ENCODE measurements around the gene COL27A1.

DNA sequence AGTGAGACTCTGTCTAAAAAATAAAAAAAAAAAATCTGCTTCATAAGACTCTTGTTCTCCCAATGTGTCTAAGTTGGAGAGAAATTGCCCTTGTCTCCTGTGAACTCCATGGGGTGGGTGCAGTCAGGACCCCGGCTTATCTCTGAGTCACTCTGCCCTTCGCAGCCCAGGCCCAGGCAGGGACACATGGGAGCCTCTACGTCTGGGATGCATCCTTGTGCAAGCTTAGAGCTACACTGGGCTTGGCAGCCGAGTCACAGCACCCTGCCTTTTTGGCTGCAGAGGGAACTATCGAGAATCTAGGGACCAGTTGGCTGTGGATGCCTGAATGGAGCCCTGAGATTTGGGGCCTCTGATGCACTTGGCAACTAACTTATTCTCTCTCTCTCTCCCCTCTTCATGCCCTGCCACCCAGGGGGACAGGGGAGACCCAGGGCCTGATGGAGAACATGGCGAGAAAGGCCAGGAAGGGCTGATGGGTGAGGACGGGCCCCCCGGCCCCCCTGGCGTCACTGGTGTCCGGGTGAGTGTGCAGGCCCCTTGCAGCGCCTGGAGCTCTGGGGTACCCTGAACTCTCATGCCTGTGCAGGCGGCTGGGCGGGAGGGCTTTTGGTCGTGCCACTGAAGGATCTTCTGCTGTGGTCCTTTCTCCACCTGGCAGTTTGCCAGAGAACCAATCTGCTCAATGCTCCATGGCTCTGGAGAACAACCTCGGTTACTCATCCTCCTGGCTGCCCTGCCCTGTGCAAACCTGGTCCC lies 120.1 kb downstream of the COL27A1 start:
- TF ChIP-seq POLR2AphosphoS5 (IDR thresholded peaks at IDR 0.05) = no peak
- TF ChIP-seq, protein P1, sequence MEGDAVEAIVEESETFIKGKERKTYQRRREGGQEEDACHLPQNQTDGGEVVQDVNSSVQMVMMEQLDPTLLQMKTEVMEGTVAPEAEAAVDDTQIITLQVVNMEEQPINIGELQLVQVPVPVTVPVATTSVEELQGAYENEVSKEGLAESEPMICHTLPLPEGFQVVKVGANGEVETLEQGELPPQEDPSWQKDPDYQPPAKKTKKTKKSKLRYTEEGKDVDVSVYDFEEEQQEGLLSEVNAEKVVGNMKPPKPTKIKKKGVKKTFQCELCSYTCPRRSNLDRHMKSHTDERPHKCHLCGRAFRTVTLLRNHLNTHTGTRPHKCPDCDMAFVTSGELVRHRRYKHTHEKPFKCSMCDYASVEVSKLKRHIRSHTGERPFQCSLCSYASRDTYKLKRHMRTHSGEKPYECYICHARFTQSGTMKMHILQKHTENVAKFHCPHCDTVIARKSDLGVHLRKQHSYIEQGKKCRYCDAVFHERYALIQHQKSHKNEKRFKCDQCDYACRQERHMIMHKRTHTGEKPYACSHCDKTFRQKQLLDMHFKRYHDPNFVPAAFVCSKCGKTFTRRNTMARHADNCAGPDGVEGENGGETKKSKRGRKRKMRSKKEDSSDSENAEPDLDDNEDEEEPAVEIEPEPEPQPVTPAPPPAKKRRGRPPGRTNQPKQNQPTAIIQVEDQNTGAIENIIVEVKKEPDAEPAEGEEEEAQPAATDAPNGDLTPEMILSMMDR (IDR thresholded peaks at IDR 0.05) = no peak
